Measurements from ENCODE around the gene BCKDHB. TPM values are rescaled to one million over a fixed set of nuclear protein-coding genes. Genes with fewer than 3 reads are reported as not detected.

The BCKDHB gene
- total and polyA plus RNA-seq, 2 donors (not counting 1 experiment from before 2014, with no cell fraction given): 9.6 to 20.1 TPM

DNA sequence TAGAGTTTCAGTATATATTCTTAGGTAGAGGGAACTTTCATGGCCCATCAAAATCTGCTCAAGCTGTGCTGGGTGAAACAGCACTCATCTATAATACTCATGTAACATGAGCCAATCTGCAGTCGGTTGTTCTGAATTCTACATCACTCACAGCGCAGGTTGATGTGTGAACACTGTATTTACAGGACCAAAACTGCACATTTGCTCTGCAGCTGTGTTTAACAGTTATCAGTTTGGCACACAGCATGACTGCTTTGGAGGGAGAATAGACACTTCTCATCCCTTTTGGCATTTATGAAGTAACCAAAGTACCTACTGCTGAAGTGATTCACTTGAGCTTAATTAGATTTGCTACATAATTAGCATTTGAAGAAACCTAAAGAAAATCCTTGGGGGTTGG, 225.1 kb downstream of the BCKDHB start:
- no peak overlapping the region for H3K27ac ChIP-seq (ENCODE audit: low read length in 2 of 2)
- no peaks in the 10 kb centered on the region for H3K79me2 ChIP-seq (ENCODE audit: control insufficient read depth, insufficient read depth, low read length)
- H3K4me2 ChIP-seq (replicated peaks; ENCODE audit: low read depth, low read length, poor library complexity, severe bottlenecking): no peak overlapping the region
- no peaks in the 10 kb centered on the region for H3K4me1 ChIP-seq (ENCODE audit: control insufficient read depth in 2 of 2, insufficient read depth in 2 of 2, low read length in 2 of 2)
- Mint-ChIP-seq H3K27ac (no peak overlapping the region), H3K4me1 (no peaks in the 10 kb centered on the region), H3K9me3 (ENCODE audit: insufficient read depth) (no peaks in the 10 kb centered on the region), H3K4me3 (no peak overlapping the region), H3K27me3 (no peaks in the 10 kb centered on the region)
- POLR2A ChIA-PET: no interaction called here
- H3K27me3 ChIP-seq (replicated peaks in 1 of 4; ENCODE audit: control extremely low read depth in 1 of 4, control insufficient read depth in 3 of 4, insufficient read depth in 4 of 4, low read length in 3 of 4): no peaks in the 10 kb centered on the region
- H3K4me3 ChIP-seq (ENCODE audit: control extremely low read depth in 1 of 5, extremely low read depth in 1 of 5, insufficient read depth in 1 of 5, low read depth in 2 of 5, low read length in 4 of 5): no peak overlapping the region
- 100% methylated on average over 1 of the region's 2 CpGs for WGBS (ENCODE audit: insufficient coverage)
- ATAC-seq (ENCODE audit: low read depth) (no peak), DNase-seq (no peak)
- CTCF ChIA-PET: no interaction called here
- TF ChIP-seq EZH2 (IDR thresholded peaks at IDR 0.05; ENCODE audit: borderline replicate concordance, insufficient read depth, low read depth, low read length, poor library complexity, severe bottlenecking): no peak
- TF ChIP-seq, protein P1, sequence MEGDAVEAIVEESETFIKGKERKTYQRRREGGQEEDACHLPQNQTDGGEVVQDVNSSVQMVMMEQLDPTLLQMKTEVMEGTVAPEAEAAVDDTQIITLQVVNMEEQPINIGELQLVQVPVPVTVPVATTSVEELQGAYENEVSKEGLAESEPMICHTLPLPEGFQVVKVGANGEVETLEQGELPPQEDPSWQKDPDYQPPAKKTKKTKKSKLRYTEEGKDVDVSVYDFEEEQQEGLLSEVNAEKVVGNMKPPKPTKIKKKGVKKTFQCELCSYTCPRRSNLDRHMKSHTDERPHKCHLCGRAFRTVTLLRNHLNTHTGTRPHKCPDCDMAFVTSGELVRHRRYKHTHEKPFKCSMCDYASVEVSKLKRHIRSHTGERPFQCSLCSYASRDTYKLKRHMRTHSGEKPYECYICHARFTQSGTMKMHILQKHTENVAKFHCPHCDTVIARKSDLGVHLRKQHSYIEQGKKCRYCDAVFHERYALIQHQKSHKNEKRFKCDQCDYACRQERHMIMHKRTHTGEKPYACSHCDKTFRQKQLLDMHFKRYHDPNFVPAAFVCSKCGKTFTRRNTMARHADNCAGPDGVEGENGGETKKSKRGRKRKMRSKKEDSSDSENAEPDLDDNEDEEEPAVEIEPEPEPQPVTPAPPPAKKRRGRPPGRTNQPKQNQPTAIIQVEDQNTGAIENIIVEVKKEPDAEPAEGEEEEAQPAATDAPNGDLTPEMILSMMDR (IDR thresholded peaks at IDR 0.05): no peak
- H3K9ac ChIP-seq (ENCODE audit: low read length): no peak overlapping the region
- intact Hi-C loops (cut with micrococcal nuclease): loop anchor here (10.0 kb wide), 1 partner anchor 1713 kb away; no protein-coding TSS in a partner anchor
- H3K36me3 ChIP-seq (replicated peaks in 1 of 2; ENCODE audit: control extremely low read depth in 1 of 2, control insufficient read depth in 1 of 2, extremely low read depth in 1 of 2, insufficient read depth in 2 of 2, low read length in 1 of 2): no peaks in the 10 kb centered on the region
- no peak overlapping the region for H2AFZ ChIP-seq (ENCODE audit: insufficient read depth, low read depth, low read length, poor library complexity, severe bottlenecking)
- no peaks in the 10 kb centered on the region for H3K9me3 ChIP-seq (ENCODE audit: control extremely low read depth in 1 of 3, control insufficient read depth in 2 of 3, insufficient read depth in 1 of 3, low read length in 2 of 3)
- no peaks in the 10 kb centered on the region for H4K20me1 ChIP-seq (ENCODE audit: control insufficient read depth, insufficient read depth, low read length, poor library complexity, severe bottlenecking)

DNA sequence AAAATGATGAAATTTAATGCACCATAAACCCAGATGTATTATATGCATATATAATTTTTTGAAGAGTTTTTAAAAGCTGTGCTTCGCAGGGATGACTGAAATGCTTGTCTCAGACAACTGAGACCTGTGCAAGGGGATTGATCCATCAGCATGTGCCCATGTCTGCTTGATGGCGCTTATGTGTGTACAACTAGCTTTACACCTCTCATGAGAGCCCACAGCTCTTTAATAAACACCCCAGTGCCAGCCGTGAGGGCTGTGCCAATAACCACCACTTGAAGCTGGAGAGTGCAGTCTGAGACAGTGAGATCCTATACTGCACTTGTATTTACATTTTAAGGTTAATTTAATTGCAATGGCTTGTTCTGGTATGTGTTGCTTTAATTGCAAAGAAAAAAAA, 225.5 kb downstream of the BCKDHB start:
- Mint-ChIP-seq H3K4me1 (no peaks in the 10 kb centered on the region), H3K27ac (no peak overlapping the region), H3K4me3 (no peak overlapping the region), H3K9me3 (ENCODE audit: insufficient read depth) (no peaks in the 10 kb centered on the region), H3K27me3 (no peaks in the 10 kb centered on the region)
- no peaks in the 10 kb centered on the region for H4K20me1 ChIP-seq (ENCODE audit: control insufficient read depth, insufficient read depth, low read length, poor library complexity, severe bottlenecking)
- H3K27me3 ChIP-seq (replicated peaks in 1 of 4; ENCODE audit: control extremely low read depth in 1 of 4, control insufficient read depth in 3 of 4, insufficient read depth in 4 of 4, low read length in 3 of 4): no peaks in the 10 kb centered on the region
- POLR2A ChIA-PET: no interaction called here
- ATAC-seq (ENCODE audit: low read depth) (no peak), DNase-seq (no peak)
- H2AFZ ChIP-seq (ENCODE audit: insufficient read depth, low read depth, low read length, poor library complexity, severe bottlenecking): no peak overlapping the region
- H3K9ac ChIP-seq (ENCODE audit: low read length): no peak overlapping the region
- H3K9me3 ChIP-seq (ENCODE audit: control extremely low read depth in 1 of 3, control insufficient read depth in 2 of 3, insufficient read depth in 1 of 3, low read length in 2 of 3): no peaks in the 10 kb centered on the region
- no peak overlapping the region for H3K4me3 ChIP-seq (ENCODE audit: control extremely low read depth in 1 of 5, extremely low read depth in 1 of 5, insufficient read depth in 1 of 5, low read depth in 2 of 5, low read length in 4 of 5)
- no peaks in the 10 kb centered on the region for H3K79me2 ChIP-seq (ENCODE audit: control insufficient read depth, insufficient read depth, low read length)
- no peaks in the 10 kb centered on the region for H3K4me1 ChIP-seq (ENCODE audit: control insufficient read depth in 2 of 2, insufficient read depth in 2 of 2, low read length in 2 of 2)
- no peaks in the 10 kb centered on the region for H3K36me3 ChIP-seq (replicated peaks in 1 of 2; ENCODE audit: control extremely low read depth in 1 of 2, control insufficient read depth in 1 of 2, extremely low read depth in 1 of 2, insufficient read depth in 2 of 2, low read length in 1 of 2)
- intact Hi-C loops (cut with micrococcal nuclease): loop anchor here (10.0 kb wide), 1 partner anchor 1713 kb away; no protein-coding TSS in a partner anchor
- no CpG with 5 or more reads among the region's 3 CpGs for WGBS (ENCODE audit: insufficient coverage)
- TF ChIP-seq EZH2 (IDR thresholded peaks at IDR 0.05; ENCODE audit: borderline replicate concordance, insufficient read depth, low read depth, low read length, poor library complexity, severe bottlenecking): no peak
- TF ChIP-seq, protein P1 (IDR thresholded peaks at IDR 0.05): no peak
- H3K4me2 ChIP-seq (replicated peaks; ENCODE audit: low read depth, low read length, poor library complexity, severe bottlenecking): no peak overlapping the region
- CTCF ChIA-PET: no interaction called here
- no peak overlapping the region for H3K27ac ChIP-seq (ENCODE audit: low read length in 2 of 2)

Data from B cell (primary cell).